Caco-2 (cell line): ENCODE measurements around the gene HYDIN. TPM values are rescaled to one million over a fixed set of nuclear protein-coding genes. Genes with fewer than 3 reads are reported as not detected.

Experiments
- BruUV-seq: library from RNA; stranded (reverse); fragments of 400-500 nt; replicated peaks from 2 replicates; lab custom pipeline; 2021; lab: Mats Ljungman, UMichigan
- CTCF ChIA-PET: fragments of 300-600 bp; sonication (Branson Sonifier 250); formaldehyde crosslinking; loops from one replicate; lab custom pipeline; 2022; ENCODE audit warnings: antibody characterized with exemption; lab: Charles Lee
- POLR2A ChIA-PET: fragments of 300-600 bp; sonication (Branson Sonifier 250); formaldehyde crosslinking; loops from one replicate; lab custom pipeline; 2022; ENCODE audit warnings: antibody characterized with exemption; lab: Charles Lee
- DNase-seq, 2 experiments: peaks; one replicate each; pipeline versions ENCODE4 v3.0.0 to v3.0.0-alpha.2; 2020 to 2022
- H3K27me3 ChIP-seq: replicated peaks from 2 replicates; pipeline ENCODE4 v1.6.0; 2011; ENCODE audit warnings: low read length; ENCODE audit not compliant: control insufficient read depth, insufficient read depth
- H3K36me3 ChIP-seq: 2 replicates; pipeline ENCODE4 v1.5.1; 2011; ENCODE audit warnings: low read length; ENCODE audit not compliant: control insufficient read depth, insufficient read depth
- H3K4me1 ChIP-seq: fragments of 250-450 bp; sonication (Bioruptor Pico); 2 replicates; pipeline ENCODE4 v1.5.1; 2020; ENCODE audit warnings: mild to moderate bottlenecking
- H3K4me3 ChIP-seq: 2 replicates; pipeline ENCODE4 v1.5.1; 2011; ENCODE audit warnings: low read depth, mild to moderate bottlenecking, control low read depth, low read length
- H3K9me3 ChIP-seq: fragments of 250-450 bp; sonication (Bioruptor Pico); 2 replicates; pipeline ENCODE4 v1.5.1; 2020; ENCODE audit warnings: mild to moderate bottlenecking, moderate library complexity
- H3K27ac Mint-ChIP-seq: one replicate; pipeline ENCODE4 v1.8.0; 2022; ENCODE audit warnings: mixed read lengths; ENCODE audit not compliant: unreplicated experiment
- H3K27me3 Mint-ChIP-seq: one replicate; pipeline ENCODE4 v1.8.0; 2022; ENCODE audit warnings: mixed read lengths; ENCODE audit not compliant: insufficient read depth, unreplicated experiment
- H3K36me3 Mint-ChIP-seq: one replicate; pipeline ENCODE4 v1.8.0; 2022; ENCODE audit warnings: mild to moderate bottlenecking, mixed read lengths; ENCODE audit not compliant: insufficient read depth, unreplicated experiment
- H3K4me1 Mint-ChIP-seq: one replicate; pipeline ENCODE4 v1.8.0; 2022; ENCODE audit warnings: low read depth, mixed read lengths; ENCODE audit not compliant: unreplicated experiment
- H3K4me3 Mint-ChIP-seq: one replicate; pipeline ENCODE4 v1.8.0; 2022; ENCODE audit warnings: mild to moderate bottlenecking, moderate library complexity, mixed read lengths; ENCODE audit not compliant: unreplicated experiment
- H3K9me3 Mint-ChIP-seq: one replicate; pipeline ENCODE4 v1.8.0; 2022; ENCODE audit warnings: mixed read lengths; ENCODE audit not compliant: unreplicated experiment
- intact Hi-C: fragments of 100-400 bp; cut with micrococcal nuclease; formaldehyde crosslinking; loops from one replicate; pipeline ENCODE4 v1.10.0; 2022; ENCODE audit not compliant: unreplicated experiment
- total RNA-seq: library from RNA; stranded (reverse); gene quantifications from 2 replicates; pipeline ENCODE4 v1.2.3, GENCODE V29; 2022
- TF ChIP-seq, protein P1 (sequence below), 2 experiments: fragments of 200-600 bp in 1 of 2; IDR thresholded peaks; 1 replicate in 1 of 2; 2 replicates in 1 of 2; pipeline versions ENCODE4 v1.5.1 to v1.8.0; 2011 to 2022; ENCODE audit warnings: antibody characterized with exemption in 1 of 2, control low read depth in 1 of 2, inconsistent platforms in 1 of 2, low read depth in 1 of 2, low read length in 1 of 2, mild to moderate bottlenecking in 1 of 2, moderate library complexity in 1 of 2; ENCODE audit not compliant: insufficient read depth in 1 of 2, severe bottlenecking in 1 of 2, unreplicated experiment in 1 of 2

Gene HYDIN
- total RNA-seq, 1 experiment from 2014 or later = 0.68 TPM

DNA sequence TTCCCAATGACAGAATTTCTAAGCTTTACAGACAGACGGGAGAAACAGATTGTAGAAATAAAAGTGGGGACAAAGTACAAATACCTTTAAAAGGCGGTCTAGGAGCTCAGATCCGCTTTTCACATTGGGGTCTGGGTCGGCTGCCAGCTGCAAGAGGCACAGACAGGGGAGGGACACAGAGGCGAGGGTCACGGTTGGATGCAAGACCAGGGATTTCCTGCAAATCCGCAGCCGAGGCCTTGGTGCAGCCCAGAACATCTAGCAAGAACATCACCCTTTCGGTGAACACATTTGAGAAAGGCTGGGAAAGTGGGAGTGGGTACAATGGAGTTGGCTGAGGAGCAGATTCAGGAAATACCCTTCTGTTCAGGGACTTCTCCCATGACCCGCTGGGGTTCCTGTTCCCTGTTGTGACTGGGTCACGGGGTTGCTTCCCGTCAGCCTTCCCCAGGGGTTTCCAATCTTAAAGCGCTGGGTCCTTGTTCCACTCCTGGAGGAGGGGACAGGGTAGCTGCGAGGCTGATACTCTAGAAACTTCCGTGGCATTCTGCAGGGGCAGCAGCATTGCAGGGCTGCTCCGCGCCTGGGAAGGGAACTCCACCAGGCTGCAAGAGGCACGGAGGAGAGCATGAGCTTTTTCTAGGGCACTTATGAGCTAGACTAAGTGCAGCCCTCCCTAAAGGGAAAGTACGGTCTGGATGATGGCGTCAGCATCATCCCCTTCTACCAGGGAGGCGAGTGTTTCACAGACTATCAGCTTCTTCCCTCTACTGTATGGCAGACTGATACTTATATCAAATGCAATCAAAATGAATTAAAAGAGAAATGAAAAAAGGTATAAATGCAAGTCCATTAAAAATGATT, 445.6 kb downstream of the HYDIN start:
- no TSS peak for BruUV-seq
- Histone ChIP-seq H3K36me3 (peaks cover 16% of the 10 kb centered on the region; the same call in 1 of the 2 replicates), H3K4me3 (no peak overlapping the region), H3K9me3 (peaks cover 3% of the 10 kb centered on the region; the same call in 1 of the 2 replicates), H3K4me1 (no peaks in the 10 kb centered on the region), H3K27me3 (no peaks in the 10 kb centered on the region)
- H3K27me3 Mint-ChIP-seq = no peaks in the 10 kb centered on the region
- no peaks in the 10 kb centered on the region for H3K9me3 Mint-ChIP-seq
- peaks cover 65% of the 10 kb centered on the region for H3K36me3 Mint-ChIP-seq
- no peak overlapping the region for H3K4me3 Mint-ChIP-seq
- H3K27ac Mint-ChIP-seq = no peak overlapping the region
- TF ChIP-seq, protein P1, sequence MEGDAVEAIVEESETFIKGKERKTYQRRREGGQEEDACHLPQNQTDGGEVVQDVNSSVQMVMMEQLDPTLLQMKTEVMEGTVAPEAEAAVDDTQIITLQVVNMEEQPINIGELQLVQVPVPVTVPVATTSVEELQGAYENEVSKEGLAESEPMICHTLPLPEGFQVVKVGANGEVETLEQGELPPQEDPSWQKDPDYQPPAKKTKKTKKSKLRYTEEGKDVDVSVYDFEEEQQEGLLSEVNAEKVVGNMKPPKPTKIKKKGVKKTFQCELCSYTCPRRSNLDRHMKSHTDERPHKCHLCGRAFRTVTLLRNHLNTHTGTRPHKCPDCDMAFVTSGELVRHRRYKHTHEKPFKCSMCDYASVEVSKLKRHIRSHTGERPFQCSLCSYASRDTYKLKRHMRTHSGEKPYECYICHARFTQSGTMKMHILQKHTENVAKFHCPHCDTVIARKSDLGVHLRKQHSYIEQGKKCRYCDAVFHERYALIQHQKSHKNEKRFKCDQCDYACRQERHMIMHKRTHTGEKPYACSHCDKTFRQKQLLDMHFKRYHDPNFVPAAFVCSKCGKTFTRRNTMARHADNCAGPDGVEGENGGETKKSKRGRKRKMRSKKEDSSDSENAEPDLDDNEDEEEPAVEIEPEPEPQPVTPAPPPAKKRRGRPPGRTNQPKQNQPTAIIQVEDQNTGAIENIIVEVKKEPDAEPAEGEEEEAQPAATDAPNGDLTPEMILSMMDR (IDR thresholded peaks at IDR 0.05; ENCODE audit: insufficient read depth in 1 of 2, low read depth in 1 of 2, low read length in 1 of 2, severe bottlenecking in 1 of 2, unreplicated experiment in 1 of 2) = no peak
- intact Hi-C loops = no loop called here
- H3K4me1 Mint-ChIP-seq = no peaks in the 10 kb centered on the region
- POLR2A ChIA-PET = no interaction called here
- no peak for DNase-seq
- CTCF ChIA-PET = no interaction called here

DNA sequence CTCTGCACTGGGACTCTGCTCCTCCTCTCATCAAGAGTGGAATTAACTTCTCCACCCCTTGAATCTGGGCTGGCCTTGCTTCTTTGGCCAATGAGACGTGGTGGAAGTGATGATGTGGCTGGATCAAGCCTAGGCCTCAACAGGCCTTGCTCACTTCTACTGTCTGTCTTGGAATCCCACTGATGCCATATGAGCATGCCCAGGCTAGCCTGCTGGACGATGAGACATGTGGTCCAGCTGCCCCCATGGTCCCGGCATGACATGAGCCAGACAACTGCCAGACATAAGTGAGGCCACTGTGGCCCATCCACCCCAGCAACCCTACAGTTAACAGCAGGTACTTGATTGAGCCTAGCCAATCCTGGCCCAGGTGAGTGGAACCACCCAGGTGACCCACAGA, 448.3 kb downstream of the HYDIN start:
- Mint-ChIP-seq H3K27me3 (no peaks in the 10 kb centered on the region), H3K9me3 (no peaks in the 10 kb centered on the region), H3K4me1 (peaks cover 10% of the 10 kb centered on the region), H3K4me3 (no peak overlapping the region), H3K36me3 (peaks cover 70% of the 10 kb centered on the region), H3K27ac (no peak overlapping the region)
- H3K4me1 ChIP-seq = no peaks in the 10 kb centered on the region
- CTCF ChIA-PET = no interaction called here
- no TSS peak for BruUV-seq
- TF ChIP-seq, protein P1 (IDR thresholded peaks at IDR 0.05; ENCODE audit: insufficient read depth in 1 of 2, low read depth in 1 of 2, low read length in 1 of 2, severe bottlenecking in 1 of 2, unreplicated experiment in 1 of 2) = no peak
- H3K27me3 ChIP-seq = no peaks in the 10 kb centered on the region
- H3K9me3 ChIP-seq = peaks cover 3% of the 10 kb centered on the region; the same call in 1 of the 2 replicates
- no peak for DNase-seq
- H3K4me3 ChIP-seq = no peak overlapping the region
- intact Hi-C loops = no loop called here
- POLR2A ChIA-PET = no interaction called here
- H3K36me3 ChIP-seq = peaks cover 16% of the 10 kb centered on the region; the same call in 1 of the 2 replicates

DNA sequence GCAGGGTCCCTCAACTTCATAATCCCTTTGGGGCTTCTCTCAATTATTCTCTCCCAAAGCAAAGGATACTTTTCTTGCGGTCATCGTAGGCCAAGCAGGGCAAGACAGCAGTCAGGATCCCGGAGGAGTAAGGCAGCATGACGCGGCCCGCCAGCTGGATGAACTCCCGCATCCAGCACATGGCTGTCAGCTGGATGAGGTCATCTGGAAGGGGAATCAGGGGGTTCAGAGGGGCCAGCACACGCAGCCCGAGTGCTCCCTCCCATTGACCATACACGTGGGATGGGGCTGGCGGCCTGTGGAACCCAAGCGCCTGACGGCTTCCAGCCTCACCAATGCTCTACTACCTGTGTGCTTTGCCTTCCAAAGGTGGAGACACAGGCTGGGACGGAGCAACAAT, 448.7 kb downstream of the HYDIN start:
- POLR2A ChIA-PET = no interaction called here
- Mint-ChIP-seq H3K4me3 (no peak overlapping the region), H3K36me3 (peaks cover 70% of the 10 kb centered on the region), H3K27ac (no peak overlapping the region), H3K27me3 (no peaks in the 10 kb centered on the region), H3K4me1 (peaks cover 10% of the 10 kb centered on the region), H3K9me3 (no peaks in the 10 kb centered on the region)
- intact Hi-C loops = no loop called here
- no peak for DNase-seq
- H3K36me3 ChIP-seq = peaks cover 16% of the 10 kb centered on the region; the same call in 1 of the 2 replicates
- TF ChIP-seq, protein P1 (IDR thresholded peaks at IDR 0.05; ENCODE audit: insufficient read depth in 1 of 2, low read depth in 1 of 2, low read length in 1 of 2, severe bottlenecking in 1 of 2, unreplicated experiment in 1 of 2) = no peak
- no TSS peak for BruUV-seq
- H3K9me3 ChIP-seq = peaks cover 3% of the 10 kb centered on the region; the same call in 1 of the 2 replicates
- CTCF ChIA-PET = no interaction called here
- H3K4me3 ChIP-seq = no peak overlapping the region
- no peaks in the 10 kb centered on the region for H3K27me3 ChIP-seq
- no peaks in the 10 kb centered on the region for H3K4me1 ChIP-seq
